ENCODE data around the gene PSMD9. TPM values are rescaled to one million over a fixed set of nuclear protein-coding genes. Genes with fewer than 3 reads are reported as not detected.

PSMD9 gene, protein sequence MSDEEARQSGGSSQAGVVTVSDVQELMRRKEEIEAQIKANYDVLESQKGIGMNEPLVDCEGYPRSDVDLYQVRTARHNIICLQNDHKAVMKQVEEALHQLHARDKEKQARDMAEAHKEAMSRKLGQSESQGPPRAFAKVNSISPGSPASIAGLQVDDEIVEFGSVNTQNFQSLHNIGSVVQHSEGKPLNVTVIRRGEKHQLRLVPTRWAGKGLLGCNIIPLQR
- total RNA-seq (2021) (64.8 and 76.6 TPM in 2 replicates), Bru-seq, nascent RNA (percentile 81 among the genes with signal in this experiment), BruChase-seq, experiment 1, labeled RNA remaining after a 2-hour chase (percentile 89 among the genes with signal in this experiment), BruChase-seq, experiment 2, labeled RNA remaining after a 6-hour chase (percentile 95 among the genes with signal in this experiment)
- long read RNA-seq, transcript PSMD9-201 (6 exons, 2,307 nt): minor isoform, 11 of 168 reads
- long read RNA-seq, transcript PSMD9-207 (6 exons, 2,784 nt): major isoform, 150 of 168 reads
- long read RNA-seq, partial matches to known transcripts: 1 of 168 reads
- long read RNA-seq, other reads (novel, unspliced or antisense): 2 of 168 reads

DNA sequence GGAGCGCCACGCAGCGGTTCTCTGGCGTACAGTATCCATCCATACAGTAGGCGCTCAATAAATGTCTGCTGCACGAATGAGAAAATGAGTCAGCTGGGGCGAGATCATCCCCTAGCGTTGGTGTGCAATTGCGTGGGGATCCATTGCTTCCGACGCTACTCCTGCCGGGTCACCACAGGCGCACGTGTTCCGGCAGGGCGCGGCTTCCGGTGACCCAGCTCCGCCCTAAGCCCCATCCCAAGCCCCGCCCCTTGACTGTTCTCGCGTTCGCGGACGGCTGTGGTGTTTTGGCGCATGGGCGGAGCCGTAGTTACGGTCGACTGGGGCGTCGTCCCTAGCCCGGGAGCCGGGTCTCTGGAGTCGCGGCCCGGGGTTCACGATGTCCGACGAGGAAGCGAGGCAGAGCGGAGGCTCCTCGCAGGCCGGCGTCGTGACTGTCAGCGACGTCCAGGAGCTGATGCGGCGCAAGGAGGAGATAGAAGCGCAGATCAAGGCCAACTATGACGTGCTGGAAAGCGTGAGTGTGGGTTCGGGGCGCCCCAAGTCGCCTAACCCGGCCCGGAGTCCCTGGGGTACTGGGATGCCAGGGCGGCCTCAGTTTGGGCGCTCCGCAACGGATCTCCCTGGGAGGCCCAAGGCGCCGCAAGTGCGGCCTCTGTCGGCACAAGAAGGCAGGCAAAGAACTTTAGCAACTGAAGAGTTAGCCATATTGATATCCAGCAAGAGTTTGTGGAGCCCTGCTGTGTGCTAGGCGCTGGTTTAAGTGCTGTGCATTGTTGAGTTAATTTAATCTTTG lies at the start of gene PSMD9:
TSS of gene PSMD9 (plus strand) at position 313 of the 796 bp plus-strand sequence. CDS start at position 380, 67 bp downstream.
- peak; percentile 89 to 98 for DNase-seq
- peak within 1 kb of the TSS; percentile 72 for H3K27ac ChIP-seq
- TF ChIP-seq, protein P1, sequence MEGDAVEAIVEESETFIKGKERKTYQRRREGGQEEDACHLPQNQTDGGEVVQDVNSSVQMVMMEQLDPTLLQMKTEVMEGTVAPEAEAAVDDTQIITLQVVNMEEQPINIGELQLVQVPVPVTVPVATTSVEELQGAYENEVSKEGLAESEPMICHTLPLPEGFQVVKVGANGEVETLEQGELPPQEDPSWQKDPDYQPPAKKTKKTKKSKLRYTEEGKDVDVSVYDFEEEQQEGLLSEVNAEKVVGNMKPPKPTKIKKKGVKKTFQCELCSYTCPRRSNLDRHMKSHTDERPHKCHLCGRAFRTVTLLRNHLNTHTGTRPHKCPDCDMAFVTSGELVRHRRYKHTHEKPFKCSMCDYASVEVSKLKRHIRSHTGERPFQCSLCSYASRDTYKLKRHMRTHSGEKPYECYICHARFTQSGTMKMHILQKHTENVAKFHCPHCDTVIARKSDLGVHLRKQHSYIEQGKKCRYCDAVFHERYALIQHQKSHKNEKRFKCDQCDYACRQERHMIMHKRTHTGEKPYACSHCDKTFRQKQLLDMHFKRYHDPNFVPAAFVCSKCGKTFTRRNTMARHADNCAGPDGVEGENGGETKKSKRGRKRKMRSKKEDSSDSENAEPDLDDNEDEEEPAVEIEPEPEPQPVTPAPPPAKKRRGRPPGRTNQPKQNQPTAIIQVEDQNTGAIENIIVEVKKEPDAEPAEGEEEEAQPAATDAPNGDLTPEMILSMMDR (conservative IDR thresholded peaks at IDR 0.05): peak; percentile 63
- no peak for TF ChIP-seq EZH2 (IDR thresholded peaks at IDR 0.05; ENCODE audit: low read depth)
- intact Hi-C loops (cut with micrococcal nuclease; ENCODE audit: unreplicated experiment): loop anchor here (1.0 to 2.0 kb wide), 4 partner anchors 49 to 192 kb away; no protein-coding TSS in a partner anchor
- peaks cover 27% of the 10 kb centered on the region for H3F3A ChIP-seq (ENCODE audit: insufficient read depth, low read depth)
- peaks cover 26% of the 10 kb centered on the region for H3K4me1 ChIP-seq (replicated peaks; ENCODE audit: insufficient read depth)
- peak within 1 kb of the TSS; percentile 90 for H3K4me2 ChIP-seq
- ChIA-PET CTCF (interaction anchor here (0.5 to 2.3 kb wide), 2 partner anchors 94 to 272 kb away, joined by 12 to 18 read pairs; partner anchors contain the start of gene RHOF), POLR2A (ENCODE audit: unreplicated experiment) (interaction anchor here (0.5 to 1.0 kb wide), 5 partner anchors 86 to 612 kb away, joined by 3 to 9 read pairs (median 3); partner anchors contain the start of gene CAMKK2)
- H4K20me1 ChIP-seq (ENCODE audit: insufficient read depth): no peaks in the 10 kb centered on the region
- peak within 1 kb of the TSS; percentile 79 for H2AFZ ChIP-seq
- no TSS peak for BruUV-seq (replicated peaks)
- H3K4me3 ChIP-seq: peak within 1 kb of the TSS; percentile 73
- H3K9me3 ChIP-seq (ENCODE audit: insufficient read depth, low read depth): no peaks in the 10 kb centered on the region
- no peaks in the 10 kb centered on the region for H3K9me2 ChIP-seq (ENCODE audit: insufficient read depth)
- 0 out of 2 replicates have a peak, but pooled peaks cover 4% of the 10 kb centered on the region for H3K36me3 ChIP-seq (ENCODE audit: low read depth)
- H3K27me3 ChIP-seq (ENCODE audit: insufficient read depth, low read depth): no peaks in the 10 kb centered on the region
- peaks cover 39% of the 10 kb centered on the region for H3K79me2 ChIP-seq (ENCODE audit: low read depth)

DNA sequence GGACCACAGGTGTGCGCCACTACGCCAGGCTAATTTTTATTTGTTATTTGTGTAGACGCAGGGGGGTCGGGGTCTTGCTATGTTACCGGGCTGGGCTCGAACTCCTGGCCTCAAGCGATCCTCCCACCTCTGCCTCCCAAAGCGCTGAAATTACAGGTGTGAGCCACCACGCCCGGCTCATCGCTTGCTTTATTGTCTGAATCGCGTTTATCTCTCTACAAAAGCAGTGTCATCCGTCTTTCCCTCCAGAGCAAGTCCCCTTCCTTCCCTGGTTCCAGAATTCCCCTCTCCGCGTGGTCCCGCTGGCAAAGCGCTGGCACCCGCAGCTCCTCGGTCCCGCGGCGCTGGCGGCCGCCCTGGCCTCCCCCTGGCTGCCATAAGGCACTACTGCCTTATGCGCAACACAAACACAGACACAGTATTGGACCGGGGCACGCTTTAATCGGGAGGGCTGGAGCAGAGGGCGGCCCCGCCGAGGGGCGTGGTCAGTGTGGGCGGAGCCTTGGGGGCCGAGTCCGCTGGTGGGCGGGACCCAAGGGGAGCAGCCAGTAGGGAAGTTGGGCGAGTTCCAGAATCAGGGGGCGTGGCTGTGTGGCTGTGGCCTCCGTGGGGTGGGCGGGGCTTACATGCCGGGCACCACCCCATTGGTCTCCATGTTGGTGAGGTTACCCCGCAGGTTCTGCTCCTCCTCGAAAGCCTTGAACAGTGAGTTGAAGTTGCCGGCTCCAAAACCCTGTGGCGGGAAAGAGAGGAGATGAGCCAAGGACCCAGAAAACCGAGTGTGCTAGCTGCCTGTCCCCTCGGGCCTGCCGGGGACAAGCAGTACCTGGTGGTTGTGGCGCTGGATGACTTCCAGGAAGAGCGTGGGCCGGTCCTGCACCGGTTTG lies 49.2 kb upstream of the PSMD9 start:
- peak overlapping the region; percentile 78 for H2AFZ ChIP-seq
- no peaks in the 10 kb centered on the region for H3K79me2 ChIP-seq (ENCODE audit: low read depth)
- H3K4me2 ChIP-seq: peak overlapping the region; percentile 76
- TF ChIP-seq, protein P1 (conservative IDR thresholded peaks at IDR 0.05): no peak; the same call in 1 of the 2 replicates
- no TSS peak for BruUV-seq (replicated peaks)
- H3K27me3 ChIP-seq (ENCODE audit: insufficient read depth, low read depth): no peaks in the 10 kb centered on the region
- H3K4me3 ChIP-seq: peak overlapping the region; percentile 60
- DNase-seq: peak; percentile 91 to 100
- H3K36me3 ChIP-seq (ENCODE audit: low read depth): no peaks in the 10 kb centered on the region
- intact Hi-C loops (cut with micrococcal nuclease; ENCODE audit: unreplicated experiment): loop anchor here (1.0 kb wide), 1 partner anchor 49 kb away; the partner anchor contains the start of gene PSMD9
- H3K9me3 ChIP-seq (ENCODE audit: insufficient read depth, low read depth): no peaks in the 10 kb centered on the region
- no peaks in the 10 kb centered on the region for H3K9me2 ChIP-seq (ENCODE audit: insufficient read depth)
- no peak overlapping the region for H3K27ac ChIP-seq
- no peaks in the 10 kb centered on the region for H4K20me1 ChIP-seq (ENCODE audit: insufficient read depth)
- H3F3A ChIP-seq (ENCODE audit: insufficient read depth, low read depth): peaks cover 16% of the 10 kb centered on the region; the same call in 1 of the 2 replicates
- H3K4me1 ChIP-seq (replicated peaks; ENCODE audit: insufficient read depth): no peaks in the 10 kb centered on the region; the same call in 1 of the 2 replicates
- ChIA-PET CTCF (interaction anchor here (0.6 kb wide), 1 partner anchor 578 kb away, joined by 3 read pairs; no protein-coding TSS in a partner anchor), POLR2A (ENCODE audit: unreplicated experiment) (no interaction called here)
